ENCODE data around the gene SHB.
"Not testable (repeated sequence)": the region's sequence is repeated elsewhere in the genome, so short reads cannot be mapped to it uniquely, and the experiment has no call there.

Gene SHB

GRCh38 chr9:37917801-37918664 lies 151.0 kb downstream of the SHB start:
- DNase-seq (ENCODE audit: low spot score): no peak

GRCh38 chr9:37917313-37917731 lies 151.7 kb downstream of the SHB start:
- no peak for DNase-seq (ENCODE audit: low spot score)

GRCh38 chr9:37916471-37917312 lies 152.3 kb downstream of the SHB start:
- no peak for DNase-seq (ENCODE audit: low spot score)

- DNase-seq (ENCODE audit: low spot score): no peak
These were observed 153.0 kb downstream of the SHB start for GRCh38 chr9:37915911-37916470.

GRCh38 chr9:37914701-37915358 lies 154.2 kb downstream of the SHB start:
- DNase-seq (ENCODE audit: low spot score): no peak

GRCh38 chr9:37914154-37914551 lies 154.9 kb downstream of the SHB start:
- no peak for DNase-seq (ENCODE audit: low spot score)

- DNase-seq (ENCODE audit: low spot score): peak; percentile 89
These were observed 155.4 kb downstream of the SHB start for GRCh38 chr9:37913480-37914153.

GRCh38 chr9:37911271-37911681 lies 157.8 kb downstream of the SHB start:
- DNase-seq (ENCODE audit: low spot score): no peak

GRCh38 chr9:37910271-37910670 lies 158.8 kb downstream of the SHB start:
- no peak for DNase-seq (ENCODE audit: low spot score)

GRCh38 chr9:37909836-37910235 lies 159.2 kb downstream of the SHB start:
- DNase-seq (ENCODE audit: low spot score): not testable (repeated sequence)

- no peak for DNase-seq (ENCODE audit: low spot score)
These were observed 159.7 kb downstream of the SHB start for GRCh38 chr9:37909326-37909725.

- no peak for DNase-seq (ENCODE audit: low spot score)
These were observed 160.3 kb downstream of the SHB start for GRCh38 chr9:37908698-37909186.

GRCh38 chr9:37908283-37908682 lies 160.7 kb downstream of the SHB start:
- no peak for DNase-seq (ENCODE audit: low spot score)

GRCh38 chr9:37906312-37907239 lies 162.5 kb downstream of the SHB start:
- no peak for DNase-seq (ENCODE audit: low spot score)

- no peak for DNase-seq (ENCODE audit: low spot score)
These were observed 163.3 kb downstream of the SHB start for GRCh38 chr9:37905776-37906175.

- DNase-seq (ENCODE audit: low spot score): peak; percentile 30
These were observed 163.9 kb downstream of the SHB start for GRCh38 chr9:37905131-37905505.

- no peak for DNase-seq (ENCODE audit: low spot score)
These were observed 164.4 kb downstream of the SHB start for GRCh38 chr9:37904445-37905130.

GRCh38 chr9:37903647-37904444 lies 165.2 kb downstream of the SHB start, which contains the start of gene SLC25A51:
Gene SLC25A51 (minus strand): TSS chr9:37904127. CDS start chr9:37888550, 15,577 bp downstream.
- peak; percentile 93 for DNase-seq (ENCODE audit: low spot score)
